Esophagus squamous epithelium (tissue), 4 donors: Measurements from ENCODE around the gene MICAL2.

Experiments used
- POLR2A ChIP-seq, 4 donors: fragments of 450-650 bp; IDR thresholded peaks; one replicate each; pipeline ENCODE4 v1.6.1; 2017; ENCODE audit warnings: antibody characterized with exemption in 4 of 4, mild to moderate bottlenecking in 4 of 4, moderate library complexity in 3 of 4
- TF ChIP-seq, protein P1 (sequence below), 6 experiments: fragments of 450-650 bp in 4 of 6; fragments of 200-600 bp in 2 of 6; sonication (generic) in 2 of 6; IDR thresholded peaks; one replicate each; pipeline ENCODE4 v1.5.1; 2016 to 2019; ENCODE audit warnings: antibody characterized with exemption in 6 of 6, mild to moderate bottlenecking in 4 of 6, moderate library complexity in 4 of 6

DNA sequence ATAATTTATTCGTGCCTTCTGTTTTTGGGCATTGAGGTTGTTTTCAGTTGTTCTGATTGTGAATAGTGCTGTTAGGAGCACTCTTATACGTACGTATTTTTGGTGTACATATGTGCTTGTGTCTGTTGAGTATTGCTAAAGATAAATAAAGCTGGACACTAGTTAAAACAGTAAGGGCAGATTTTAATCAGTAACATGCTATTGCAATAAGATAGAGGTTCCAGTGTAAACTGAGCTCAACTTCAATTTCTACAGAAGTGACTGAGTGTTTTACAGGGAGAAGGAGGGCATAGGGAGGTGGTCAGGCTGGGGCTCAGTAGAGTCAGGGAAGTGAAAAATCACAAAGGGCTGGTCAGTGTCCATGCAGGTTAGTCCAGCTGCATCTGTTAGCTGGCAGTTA is 191.0 kb downstream of the MICAL2 start:
- no peak for TF ChIP-seq POLR2A (IDR thresholded peaks at IDR 0.05)
- TF ChIP-seq, protein P1, sequence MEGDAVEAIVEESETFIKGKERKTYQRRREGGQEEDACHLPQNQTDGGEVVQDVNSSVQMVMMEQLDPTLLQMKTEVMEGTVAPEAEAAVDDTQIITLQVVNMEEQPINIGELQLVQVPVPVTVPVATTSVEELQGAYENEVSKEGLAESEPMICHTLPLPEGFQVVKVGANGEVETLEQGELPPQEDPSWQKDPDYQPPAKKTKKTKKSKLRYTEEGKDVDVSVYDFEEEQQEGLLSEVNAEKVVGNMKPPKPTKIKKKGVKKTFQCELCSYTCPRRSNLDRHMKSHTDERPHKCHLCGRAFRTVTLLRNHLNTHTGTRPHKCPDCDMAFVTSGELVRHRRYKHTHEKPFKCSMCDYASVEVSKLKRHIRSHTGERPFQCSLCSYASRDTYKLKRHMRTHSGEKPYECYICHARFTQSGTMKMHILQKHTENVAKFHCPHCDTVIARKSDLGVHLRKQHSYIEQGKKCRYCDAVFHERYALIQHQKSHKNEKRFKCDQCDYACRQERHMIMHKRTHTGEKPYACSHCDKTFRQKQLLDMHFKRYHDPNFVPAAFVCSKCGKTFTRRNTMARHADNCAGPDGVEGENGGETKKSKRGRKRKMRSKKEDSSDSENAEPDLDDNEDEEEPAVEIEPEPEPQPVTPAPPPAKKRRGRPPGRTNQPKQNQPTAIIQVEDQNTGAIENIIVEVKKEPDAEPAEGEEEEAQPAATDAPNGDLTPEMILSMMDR (IDR thresholded peaks at IDR 0.05), result no peak
